NCI-H2171 treated with DMSO at 0.1 percent for 48 hours (cell line): ENCODE data around the gene TMEM126B.

Experiments
- DNase-seq: peaks from one replicate; lab custom pipeline; 2025; lab: John Stamatoyannopoulos, UW

Gene TMEM126B

GRCh38 chr11:85682330-85683305 is 54.2 kb downstream of the TMEM126B start:
- peak; percentile 84 for DNase-seq

GRCh38 chr11:85685125-85685819 is 56.9 kb downstream of the TMEM126B start:
- DNase-seq, result peak; percentile 35

DNA sequence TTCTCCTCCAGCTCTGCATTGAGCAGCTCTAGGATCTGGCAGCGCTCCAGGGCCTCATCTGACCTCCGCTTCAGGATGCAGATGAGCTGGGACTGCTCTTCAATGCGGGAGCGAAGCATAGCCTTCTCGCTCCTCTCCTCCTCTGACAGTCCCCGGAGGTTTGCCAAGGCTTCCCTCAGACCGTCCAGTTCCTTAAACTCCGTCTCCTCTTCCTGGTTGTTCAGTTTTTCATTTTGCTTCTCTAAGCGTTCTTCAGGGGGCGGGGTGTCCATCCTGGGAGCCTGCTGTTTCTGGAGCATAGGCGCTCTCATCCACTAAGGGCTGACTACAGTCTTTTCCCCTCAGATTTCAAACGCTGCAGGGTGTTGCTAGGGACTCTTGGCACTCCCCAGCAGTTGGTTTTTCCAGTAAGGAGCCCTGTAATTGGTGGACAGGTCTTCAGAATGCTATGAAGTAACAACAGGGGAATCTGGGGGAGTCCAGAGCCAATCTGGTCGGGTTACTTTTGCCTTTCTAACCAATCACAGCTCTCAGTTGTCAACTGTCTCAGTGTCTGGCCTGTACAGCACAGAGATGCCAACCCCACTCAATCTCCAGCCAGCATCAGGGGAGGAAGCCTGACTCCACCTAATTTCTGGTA is 57.5 kb downstream of the TMEM126B start, which contains the start of gene CCDC89:
CCDC89 (minus strand) TSS at position 376 of the 640 bp plus-strand sequence; CDS start at position 311, 65 bp downstream.
- peak; percentile 36 for DNase-seq
